HT1080 (cell line): ENCODE data around the gene CALHM3. TPM values are rescaled to one million over a fixed set of nuclear protein-coding genes. Genes with fewer than 3 reads are reported as not detected.
A peak's percentile ranks its signal among the peaks of the same experiment; 100 is the strongest.

ENCODE experiments used
- DNase-seq: peaks from one replicate; pipeline ENCODE4 v3.0.0-alpha.2; 2015; ENCODE audit warnings: low read depth
- total RNA-seq: library from RNA; depleted of rRNA; stranded (reverse); fragments of >200 nt; shearing (Covaris generic); gene quantifications from 2 replicates; pipeline ENCODE4 v1.2.3, GENCODE V29; 2014

The CALHM3 gene
- total RNA-seq, 1 experiment from 2014 or later: not detected

DNA sequence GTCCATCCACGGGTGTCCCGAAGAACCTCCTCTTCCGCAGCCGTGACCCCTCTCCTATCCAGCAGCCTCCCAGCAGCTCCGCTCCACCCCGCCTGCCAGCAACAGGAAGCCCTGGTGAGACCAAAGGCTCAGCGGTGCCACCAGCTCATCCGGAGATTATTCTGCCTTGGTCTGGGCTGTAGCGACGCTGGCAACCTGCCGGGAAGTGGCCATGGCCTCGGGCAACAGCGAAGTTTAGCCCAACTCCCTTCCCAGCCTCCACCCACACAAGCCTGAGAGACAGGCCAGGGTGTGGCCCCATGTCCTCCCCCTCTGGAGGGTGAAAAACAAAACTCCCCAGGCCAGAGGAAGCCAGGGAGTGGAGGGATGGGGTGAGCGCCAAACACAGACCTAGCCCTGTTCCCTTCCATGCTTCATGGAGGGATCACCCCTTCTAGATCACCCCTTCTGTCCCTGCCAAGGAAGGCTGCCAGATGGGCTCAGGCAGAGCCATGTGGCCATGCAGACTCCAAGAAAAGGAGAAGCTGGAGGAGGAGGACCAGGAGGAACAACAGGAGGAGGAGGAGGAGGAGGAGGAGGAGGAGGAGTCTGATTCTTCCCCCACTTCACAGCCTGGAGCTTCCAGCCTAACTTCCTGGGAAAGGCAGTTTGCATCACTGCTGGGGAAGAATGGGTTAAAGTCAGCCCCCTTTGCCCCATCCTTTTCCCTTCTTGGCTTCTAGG lies 27.8 kb downstream of the CALHM3 start:
- DNase-seq: no peak

GRCh38 chr10:103450201-103450695 lies 28.8 kb downstream of the CALHM3 start:
- no peak for DNase-seq

DNA sequence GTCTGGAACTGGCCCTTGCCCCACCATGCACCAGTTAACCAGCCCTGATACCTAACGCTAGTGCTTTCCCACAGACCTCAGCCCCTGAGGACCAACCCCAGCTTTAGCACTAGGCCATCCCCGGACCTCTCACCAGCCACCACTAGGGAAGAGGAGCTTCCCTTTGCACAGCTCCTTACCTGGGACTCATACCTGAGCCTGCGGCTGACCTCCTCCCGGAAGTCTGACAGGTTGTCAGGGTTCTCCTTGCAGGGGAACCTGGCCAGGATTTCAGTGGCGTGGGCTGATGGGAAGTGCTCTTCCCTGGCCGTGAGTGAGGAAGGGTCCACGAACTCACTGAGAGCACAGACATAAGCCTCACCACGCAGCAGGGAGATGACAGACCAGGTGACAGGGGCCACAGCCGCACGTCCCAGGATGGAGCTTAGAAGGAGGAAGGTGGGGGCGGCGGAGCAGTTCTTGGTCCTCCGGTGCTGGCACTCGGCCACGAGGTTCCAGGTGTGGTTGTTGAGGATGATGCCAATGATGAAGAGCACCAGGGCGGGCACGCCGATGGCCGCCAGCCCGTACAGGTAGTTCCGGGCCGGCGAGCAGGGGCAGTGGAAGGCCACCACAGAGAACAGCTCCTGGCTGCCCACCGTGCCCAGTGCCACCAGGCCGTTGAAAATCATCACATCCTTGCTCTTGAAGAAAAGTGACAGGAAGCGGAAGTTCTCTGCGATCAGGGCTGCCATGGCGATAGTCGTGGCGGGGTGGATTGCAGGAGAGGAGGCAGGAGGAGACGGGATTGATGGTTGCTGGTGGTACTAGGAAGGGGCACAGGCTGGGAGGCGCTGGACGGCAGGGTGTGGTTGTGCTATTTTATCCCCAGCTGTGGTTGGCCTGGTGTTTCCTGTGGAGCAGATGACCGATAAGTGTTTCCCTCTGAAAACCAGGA lies 29.6 kb downstream of the CALHM3 start:
- no peak for DNase-seq

DNA sequence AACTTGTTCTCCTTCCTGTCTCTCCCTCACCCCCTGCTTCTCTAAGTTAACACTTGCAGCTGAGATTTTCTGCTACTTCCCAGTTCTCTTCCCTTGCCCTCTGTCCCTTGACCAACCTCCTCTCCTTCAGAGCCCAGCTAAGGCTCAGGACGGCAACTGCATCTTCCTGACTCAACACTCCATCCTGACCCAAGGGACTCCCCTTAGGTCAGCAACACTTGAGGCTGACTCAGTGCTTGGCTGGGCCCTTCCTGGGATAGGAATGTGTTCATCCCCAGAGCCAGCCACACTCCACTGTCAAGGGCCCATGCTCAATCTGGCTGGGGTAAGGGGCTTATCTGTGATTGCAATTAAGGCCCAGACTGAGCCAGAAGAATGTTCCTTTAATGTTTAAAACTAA lies 30.3 kb downstream of the CALHM3 start:
- DNase-seq: peak; percentile 62

- DNase-seq: no peak
These were observed 31.9 kb downstream of the CALHM3 start for GRCh38 chr10:103447187-103447586.

DNA sequence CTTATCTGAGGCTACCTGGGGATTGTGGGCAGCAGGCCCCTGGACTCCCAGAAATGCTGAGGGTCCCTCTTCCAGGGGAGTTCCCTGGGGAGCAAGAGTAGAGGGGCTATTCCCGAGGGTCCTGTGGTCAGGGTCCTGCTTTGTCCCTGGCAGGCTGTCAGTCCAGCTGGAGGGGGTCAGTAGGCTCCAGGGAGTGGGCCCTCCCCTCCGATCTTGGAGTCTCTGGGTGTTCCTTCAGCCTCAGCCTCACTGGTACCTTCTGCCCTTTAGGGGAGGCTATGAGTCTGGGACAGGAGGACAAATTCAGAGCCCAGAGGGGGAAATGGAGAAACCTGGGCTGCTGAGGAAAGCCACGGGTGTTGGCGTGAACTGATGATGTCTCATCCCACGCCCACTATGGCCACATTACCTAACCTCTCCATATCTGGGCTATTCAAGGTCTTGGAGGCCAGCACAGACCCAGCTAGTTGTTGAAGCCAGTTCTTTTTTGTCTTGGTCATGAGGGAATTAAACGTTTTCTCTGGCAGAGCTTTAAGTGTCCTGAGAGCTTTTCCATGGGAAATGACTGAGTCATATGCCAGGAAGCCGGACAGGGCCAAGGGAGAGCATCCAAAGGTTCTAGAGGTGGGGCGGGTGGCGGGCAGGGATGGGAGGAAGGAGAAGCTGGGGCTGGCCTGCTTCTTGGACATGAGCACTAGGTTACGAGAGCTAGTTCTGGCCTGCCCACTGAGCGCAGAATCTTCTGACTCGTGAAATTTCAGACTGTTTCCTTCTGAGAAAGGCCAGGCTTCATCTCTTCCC lies 33.1 kb downstream of the CALHM3 start:
- DNase-seq: no peak

- no peak for DNase-seq
These were observed 33.7 kb downstream of the CALHM3 start for GRCh38 chr10:103445366-103445765.

DNA sequence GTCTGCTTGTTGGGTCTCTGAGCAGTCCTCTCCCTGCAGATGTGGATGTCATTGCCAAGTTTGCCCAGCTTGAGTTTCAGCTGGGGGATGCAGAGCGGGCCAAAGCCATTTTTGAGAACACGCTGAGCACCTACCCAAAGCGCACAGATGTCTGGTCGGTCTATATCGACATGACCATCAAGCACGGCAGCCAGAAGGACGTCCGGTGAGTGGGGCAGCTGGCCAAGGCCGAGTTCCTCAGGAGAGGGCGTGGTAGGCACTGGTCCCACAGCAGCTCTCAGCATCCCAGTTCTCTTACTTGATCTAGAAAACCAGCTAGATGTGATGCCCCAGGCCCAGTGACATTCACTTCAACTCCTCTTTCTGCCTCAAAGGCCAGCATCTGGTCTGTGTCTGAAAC lies 34.6 kb downstream of the CALHM3 start:
- no peak for DNase-seq

- DNase-seq: no peak
These were observed 35.4 kb downstream of the CALHM3 start for GRCh38 chr10:103443475-103444185.

- peak; percentile 48 for DNase-seq
These were observed 37.0 kb downstream of the CALHM3 start for GRCh38 chr10:103442031-103442461.

DNA sequence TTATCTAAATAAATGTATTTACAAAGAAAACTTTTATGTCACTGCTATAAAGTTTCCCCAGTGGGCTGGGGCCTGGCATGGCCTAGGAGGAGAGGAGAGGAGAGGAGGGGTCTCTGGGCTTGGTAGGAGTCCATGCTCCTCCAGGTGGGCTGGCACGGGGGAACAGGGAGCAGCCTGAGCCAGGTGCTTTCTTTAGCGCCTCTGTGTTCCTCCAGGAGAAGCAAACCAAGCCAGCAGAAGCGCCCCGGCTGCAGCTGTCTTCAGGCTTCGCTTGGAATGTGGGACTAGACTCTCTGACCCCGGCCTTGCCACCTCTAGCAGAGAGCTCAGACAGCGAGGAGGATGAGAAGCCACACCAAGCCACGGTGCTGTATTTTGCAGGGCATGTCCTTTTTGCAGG lies 37.4 kb downstream of the CALHM3 start:
- no peak for DNase-seq

- no peak for DNase-seq
These were observed 37.8 kb downstream of the CALHM3 start for GRCh38 chr10:103441206-103441605.

DNA sequence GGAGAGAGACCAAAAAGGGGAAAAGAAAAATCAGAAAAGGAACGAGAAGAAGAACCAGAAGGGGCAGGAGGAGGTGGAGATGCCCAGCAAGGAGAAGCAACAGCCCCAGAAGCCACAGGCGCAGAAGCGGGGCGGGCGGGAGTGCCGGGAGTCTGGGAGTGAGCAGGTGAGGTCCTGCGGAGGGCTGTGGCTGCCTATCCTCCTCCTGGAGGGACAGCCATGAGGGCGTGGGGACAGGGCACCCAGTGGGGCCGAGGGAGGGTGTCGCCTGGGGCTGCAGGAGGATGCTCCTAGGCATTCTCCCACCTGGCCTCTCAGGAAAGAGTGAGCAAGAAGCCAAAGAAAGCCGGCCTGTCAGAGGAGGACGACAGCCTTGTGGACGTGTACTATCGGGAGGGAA lies 38.6 kb downstream of the CALHM3 start:
- no peak for DNase-seq

- DNase-seq: no peak
These were observed 39.3 kb downstream of the CALHM3 start for GRCh38 chr10:103439776-103440175.

DNA sequence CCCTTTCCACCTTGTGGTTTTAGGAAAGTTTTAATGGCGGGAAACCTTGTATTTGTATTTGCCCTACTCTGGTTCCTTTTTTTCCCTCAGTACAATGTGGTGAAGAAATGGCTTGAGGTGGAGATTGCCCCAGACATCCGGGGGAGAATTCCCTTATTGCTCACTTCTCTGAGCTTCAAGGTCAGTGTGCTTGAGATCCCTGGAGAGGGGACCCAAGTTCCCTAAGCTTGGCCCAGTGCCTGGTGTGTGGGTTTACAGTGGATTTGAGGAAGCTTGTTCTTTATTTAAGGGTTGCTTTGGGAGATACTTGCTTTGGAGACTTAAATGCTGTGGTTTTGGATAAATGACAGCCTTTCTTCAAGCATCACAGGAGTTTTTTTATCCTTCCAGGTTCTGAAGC lies 45.2 kb downstream of the CALHM3 start:
- no peak for DNase-seq

DNA sequence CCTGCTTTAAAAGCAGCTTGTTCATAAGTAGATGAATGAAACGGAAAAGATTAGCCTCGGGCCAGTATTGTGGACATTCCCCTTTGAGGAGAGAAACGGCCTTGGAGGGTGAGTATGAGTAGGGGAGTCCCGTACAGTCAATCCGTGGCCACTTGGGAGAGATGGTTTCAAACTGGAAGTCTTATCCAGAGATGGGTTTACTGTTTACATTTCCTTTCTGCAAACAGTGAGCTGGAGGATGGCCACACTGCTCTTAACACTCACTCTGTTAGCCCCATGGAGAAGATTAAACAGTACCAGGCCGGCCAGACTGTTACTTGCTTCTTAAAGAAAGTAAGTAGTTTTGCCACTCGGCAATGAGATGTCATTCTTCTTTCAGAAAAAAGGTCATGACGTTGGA lies 47.1 kb downstream of the CALHM3 start:
- no peak for DNase-seq

DNA sequence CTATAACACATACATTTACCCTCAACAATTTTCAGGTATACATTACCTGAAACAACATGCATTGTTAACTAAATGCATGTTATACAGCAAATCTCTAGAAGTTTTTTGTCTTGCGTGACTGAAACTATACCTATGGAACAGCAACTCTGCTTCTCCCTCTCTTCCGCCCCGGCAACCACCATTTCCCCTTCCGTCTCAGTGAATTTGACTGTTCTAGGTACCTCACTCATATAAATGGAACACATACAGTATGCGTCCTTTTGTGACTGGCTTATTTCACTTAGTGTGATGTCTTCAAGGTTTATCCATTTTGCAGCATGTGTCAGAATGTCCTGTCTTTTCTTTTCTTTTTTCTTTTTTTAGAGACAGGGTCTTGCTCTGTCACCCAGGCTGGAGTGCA lies 49.4 kb downstream of the CALHM3 start:
- no peak for DNase-seq

DNA sequence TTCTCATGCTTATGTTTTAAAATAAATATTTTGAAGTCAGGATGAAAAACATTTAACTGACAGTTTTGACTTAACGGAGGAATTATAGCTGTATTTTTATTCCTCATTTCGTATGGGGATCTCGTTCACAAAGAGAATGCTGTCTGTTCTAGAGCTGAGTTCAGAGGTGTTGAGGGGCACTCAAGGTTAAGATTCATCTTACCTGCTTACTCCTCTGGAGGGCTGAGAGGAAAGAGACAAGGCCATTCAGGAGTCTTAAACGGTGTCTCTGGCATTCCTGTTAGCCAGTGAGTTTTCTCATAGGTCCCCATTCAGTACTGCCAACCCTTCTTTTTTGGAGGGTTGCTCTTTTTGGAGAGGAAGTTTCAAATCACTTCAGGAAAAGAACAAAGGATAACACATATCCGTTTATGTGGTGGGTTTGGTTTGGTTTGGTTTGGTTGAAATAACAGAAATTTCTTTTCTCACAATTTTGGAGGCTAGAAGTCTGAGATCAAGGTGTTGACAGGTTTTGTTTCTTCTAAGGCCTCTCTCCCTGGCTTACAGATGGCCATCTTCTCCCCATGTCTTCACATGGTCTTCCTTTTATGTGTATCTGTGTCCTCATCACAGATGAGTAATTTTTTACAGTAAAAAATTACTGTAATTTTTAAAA lies 49.9 kb downstream of the CALHM3 start:
- no peak for DNase-seq

- no peak for DNase-seq
These were observed 51.2 kb downstream of the CALHM3 start for GRCh38 chr10:103427866-103428265.

GRCh38 chr10:103423748-103424147 lies 55.3 kb downstream of the CALHM3 start:
- DNase-seq: no peak
